HepG2 (cell line): ENCODE results near the gene MXD3. TPM values are rescaled to one million over a fixed set of nuclear protein-coding genes. Genes with fewer than 3 reads are reported as not detected.

ENCODE experiments used
- ATM ChIP-seq: fragments of 450-650 bp; IDR thresholded peaks from 2 replicates; pipeline ENCODE4 v1.7.1; 2017; ENCODE audit warnings: mild to moderate bottlenecking, borderline replicate concordance
- BCL6 ChIP-seq: IDR thresholded peaks from 2 replicates; pipeline ENCODE4 v1.6.1; 2016; ENCODE audit warnings: missing genetic modification reagents, missing compliant biosample characterization
- CREB3 ChIP-seq: sonication (generic); formaldehyde crosslinking; IDR thresholded peaks from 2 replicates; pipeline ENCODE4 v1.5.0; 2020; ENCODE audit warnings: missing genetic modification reagents
- HNRNPUL1 ChIP-seq: fragments of 200-400 bp; formaldehyde crosslinking; IDR thresholded peaks from 2 replicates; pipeline ENCODE4 v1.6.1; 2017; ENCODE audit warnings: low read depth, mild to moderate bottlenecking, low read length, moderate library complexity
- RARA ChIP-seq: IDR thresholded peaks from 2 replicates; pipeline ENCODE4 v1.6.1; 2016; ENCODE audit warnings: missing genetic modification reagents, missing compliant biosample characterization
- SALL2 ChIP-seq: sonication (generic); formaldehyde crosslinking; IDR thresholded peaks from 2 replicates; pipeline ENCODE4 v1.8.1; 2023; ENCODE audit warnings: mild to moderate bottlenecking, missing genetic modification reagents, inconsistent platforms
- SIN3B ChIP-seq: fragments of 150-350 bp; IDR thresholded peaks from 2 replicates; pipeline ENCODE4 v1.6.1; 2014; ENCODE audit warnings: low read length
- SNRNP70 ChIP-seq: fragments of 200-400 bp; formaldehyde crosslinking; IDR thresholded peaks from 2 replicates; pipeline ENCODE4 v1.6.1; 2017; ENCODE audit warnings: mild to moderate bottlenecking, low read depth, low read length, moderate library complexity
- ZBED4 ChIP-seq: sonication (generic); formaldehyde crosslinking; IDR thresholded peaks from 2 replicates; pipeline ENCODE4 v1.4.0; 2020; ENCODE audit warnings: missing genetic modification reagents, borderline replicate concordance
- ZNF180 ChIP-seq: sonication (generic); formaldehyde crosslinking; IDR thresholded peaks from 2 replicates; pipeline ENCODE4 v1.4.0; 2020; ENCODE audit warnings: low read depth, missing genetic modification reagents, borderline replicate concordance
- ZNF557 ChIP-seq: sonication (generic); formaldehyde crosslinking; IDR thresholded peaks from 2 replicates; pipeline ENCODE4 v1.4.0; 2020; ENCODE audit warnings: missing genetic modification reagents
- ZNF704 ChIP-seq: sonication (generic); formaldehyde crosslinking; IDR thresholded peaks from 2 replicates; pipeline ENCODE4 v1.8.1; 2023; ENCODE audit warnings: mild to moderate bottlenecking, inconsistent platforms, moderate library complexity, missing genetic modification reagents, borderline replicate concordance
- ZSCAN29 ChIP-seq: sonication (generic); formaldehyde crosslinking; conservative IDR thresholded peaks from 2 replicates; pipeline ENCODE4 v1.4.0; 2020; ENCODE audit warnings: mild to moderate bottlenecking, missing genetic modification reagents
- polyA plus RNA-seq, 8 experiments: library from polyadenylated mRNA; depleted of rRNA in 3 of 8; stranded (reverse) in 7 of 8; unstranded in 1 of 8; fragments of >200 nt; fragmentation: Illumina TruSeq in 4 of 8; extraction: Trizol in 4 of 8; gene quantifications; 2 replicates each; pipeline versions ENCODE4 v1.2.1 to v1.2.3, GENCODE V29; 2011 to 2016; ENCODE audit warnings: low read depth in 4 of 8, missing spikeins in 1 of 8, mixed read lengths in 1 of 8; ENCODE audit not compliant: insufficient read depth in 1 of 8
- total RNA-seq, 5 experiments: library from RNA; depleted of rRNA; stranded (reverse); fragments of >200 nt; fragmentation: Illumina TruSeq; extraction: Trizol; gene quantifications; 2 replicates each; pipeline ENCODE4 v1.2.3, GENCODE V29; 2016; ENCODE audit warnings: low read depth in 1 of 5
- TF ChIP-seq, protein P1 (sequence below): sonication (generic); formaldehyde crosslinking; IDR thresholded peaks from 2 replicates; pipeline ENCODE4 v1.9.0; 2021; ENCODE audit warnings: mild to moderate bottlenecking, missing genetic modification reagents

MXD3 gene
- total and polyA plus RNA-seq, 2 of the 13 experiments (the other 11 are each of a cell fraction or from before 2014, with no cell fraction given), result 10.5 to 12.8 TPM

- TF ChIP-seq, protein P1, sequence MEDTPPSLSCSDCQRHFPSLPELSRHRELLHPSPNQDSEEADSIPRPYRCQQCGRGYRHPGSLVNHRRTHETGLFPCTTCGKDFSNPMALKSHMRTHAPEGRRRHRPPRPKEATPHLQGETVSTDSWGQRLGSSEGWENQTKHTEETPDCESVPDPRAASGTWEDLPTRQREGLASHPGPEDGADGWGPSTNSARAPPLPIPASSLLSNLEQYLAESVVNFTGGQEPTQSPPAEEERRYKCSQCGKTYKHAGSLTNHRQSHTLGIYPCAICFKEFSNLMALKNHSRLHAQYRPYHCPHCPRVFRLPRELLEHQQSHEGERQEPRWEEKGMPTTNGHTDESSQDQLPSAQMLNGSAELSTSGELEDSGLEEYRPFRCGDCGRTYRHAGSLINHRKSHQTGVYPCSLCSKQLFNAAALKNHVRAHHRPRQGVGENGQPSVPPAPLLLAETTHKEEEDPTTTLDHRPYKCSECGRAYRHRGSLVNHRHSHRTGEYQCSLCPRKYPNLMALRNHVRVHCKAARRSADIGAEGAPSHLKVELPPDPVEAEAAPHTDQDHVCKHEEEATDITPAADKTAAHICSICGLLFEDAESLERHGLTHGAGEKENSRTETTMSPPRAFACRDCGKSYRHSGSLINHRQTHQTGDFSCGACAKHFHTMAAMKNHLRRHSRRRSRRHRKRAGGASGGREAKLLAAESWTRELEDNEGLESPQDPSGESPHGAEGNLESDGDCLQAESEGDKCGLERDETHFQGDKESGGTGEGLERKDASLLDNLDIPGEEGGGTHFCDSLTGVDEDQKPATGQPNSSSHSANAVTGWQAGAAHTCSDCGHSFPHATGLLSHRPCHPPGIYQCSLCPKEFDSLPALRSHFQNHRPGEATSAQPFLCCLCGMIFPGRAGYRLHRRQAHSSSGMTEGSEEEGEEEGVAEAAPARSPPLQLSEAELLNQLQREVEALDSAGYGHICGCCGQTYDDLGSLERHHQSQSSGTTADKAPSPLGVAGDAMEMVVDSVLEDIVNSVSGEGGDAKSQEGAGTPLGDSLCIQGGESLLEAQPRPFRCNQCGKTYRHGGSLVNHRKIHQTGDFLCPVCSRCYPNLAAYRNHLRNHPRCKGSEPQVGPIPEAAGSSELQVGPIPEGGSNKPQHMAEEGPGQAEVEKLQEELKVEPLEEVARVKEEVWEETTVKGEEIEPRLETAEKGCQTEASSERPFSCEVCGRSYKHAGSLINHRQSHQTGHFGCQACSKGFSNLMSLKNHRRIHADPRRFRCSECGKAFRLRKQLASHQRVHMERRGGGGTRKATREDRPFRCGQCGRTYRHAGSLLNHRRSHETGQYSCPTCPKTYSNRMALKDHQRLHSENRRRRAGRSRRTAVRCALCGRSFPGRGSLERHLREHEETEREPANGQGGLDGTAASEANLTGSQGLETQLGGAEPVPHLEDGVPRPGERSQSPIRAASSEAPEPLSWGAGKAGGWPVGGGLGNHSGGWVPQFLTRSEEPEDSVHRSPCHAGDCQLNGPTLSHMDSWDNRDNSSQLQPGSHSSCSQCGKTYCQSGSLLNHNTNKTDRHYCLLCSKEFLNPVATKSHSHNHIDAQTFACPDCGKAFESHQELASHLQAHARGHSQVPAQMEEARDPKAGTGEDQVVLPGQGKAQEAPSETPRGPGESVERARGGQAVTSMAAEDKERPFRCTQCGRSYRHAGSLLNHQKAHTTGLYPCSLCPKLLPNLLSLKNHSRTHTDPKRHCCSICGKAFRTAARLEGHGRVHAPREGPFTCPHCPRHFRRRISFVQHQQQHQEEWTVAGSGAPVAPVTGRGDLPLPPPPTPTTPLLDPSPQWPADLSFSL, result no peak
- no peak for TF ChIP-seq SNRNP70
- TF ChIP-seq CREB3 (CRISPR knock-in tag), result no peak
- no peak for TF ChIP-seq HNRNPUL1
- TF ChIP-seq ZSCAN29 (CRISPR knock-in tag), result no peak
- TF ChIP-seq RARA (CRISPR knock-in tag), result no peak
- peak; percentile 45; the same call in 1 of the 2 replicates for TF ChIP-seq ZNF704 (CRISPR knock-in tag)
- TF ChIP-seq ATM, result no peak
- TF ChIP-seq SIN3B, result peak; percentile 36; the same call in 1 of the 2 replicates
- TF ChIP-seq SALL2 (CRISPR knock-in tag), result no peak; the same call in 1 of the 2 replicates
- TF ChIP-seq ZNF180 (CRISPR knock-in tag), result no peak
- no peak for TF ChIP-seq ZNF557 (CRISPR knock-in tag)
- 0 out of 2 replicates have a peak, but pooled peaks have one; percentile 17 for TF ChIP-seq BCL6 (CRISPR knock-in tag)
- no peak for TF ChIP-seq ZBED4 (CRISPR knock-in tag)
Measured at GRCh38 chr5:177311723-177312648, at the start of gene MXD3 (continued).
